DND-41 (cell line): ENCODE data around the gene SETD1A.

ENCODE experiments used
- CTCF ChIP-seq: IDR thresholded peaks from 2 replicates; pipeline ENCODE4 v1.5.1; 2012; ENCODE audit warnings: borderline replicate concordance, low read length, moderate library complexity, mild to moderate bottlenecking; ENCODE audit not compliant: poor library complexity, severe bottlenecking; ENCODE audit errors: extremely low read depth
- EZH2 ChIP-seq: IDR thresholded peaks from 3 replicates; pipeline ENCODE4 v1.6.1; 2012; ENCODE audit warnings: borderline replicate concordance, low read depth, mild to moderate bottlenecking, moderate library complexity, low read length, inconsistent platforms; ENCODE audit not compliant: severe bottlenecking

- TF ChIP-seq CTCF: no peak
- TF ChIP-seq EZH2: no peak
These were observed 53.2 kb downstream of the SETD1A start, which contains the start of gene STX1B for GRCh38 chr16:31010585-31011325.
